Measurements from ENCODE around the gene HEXIM2. TPM values are rescaled to one million over a fixed set of nuclear protein-coding genes. Genes with fewer than 3 reads are reported as not detected.

HEXIM2 gene
- total RNA-seq, 1 experiment from 2014 or later = 19.9 TPM

DNA sequence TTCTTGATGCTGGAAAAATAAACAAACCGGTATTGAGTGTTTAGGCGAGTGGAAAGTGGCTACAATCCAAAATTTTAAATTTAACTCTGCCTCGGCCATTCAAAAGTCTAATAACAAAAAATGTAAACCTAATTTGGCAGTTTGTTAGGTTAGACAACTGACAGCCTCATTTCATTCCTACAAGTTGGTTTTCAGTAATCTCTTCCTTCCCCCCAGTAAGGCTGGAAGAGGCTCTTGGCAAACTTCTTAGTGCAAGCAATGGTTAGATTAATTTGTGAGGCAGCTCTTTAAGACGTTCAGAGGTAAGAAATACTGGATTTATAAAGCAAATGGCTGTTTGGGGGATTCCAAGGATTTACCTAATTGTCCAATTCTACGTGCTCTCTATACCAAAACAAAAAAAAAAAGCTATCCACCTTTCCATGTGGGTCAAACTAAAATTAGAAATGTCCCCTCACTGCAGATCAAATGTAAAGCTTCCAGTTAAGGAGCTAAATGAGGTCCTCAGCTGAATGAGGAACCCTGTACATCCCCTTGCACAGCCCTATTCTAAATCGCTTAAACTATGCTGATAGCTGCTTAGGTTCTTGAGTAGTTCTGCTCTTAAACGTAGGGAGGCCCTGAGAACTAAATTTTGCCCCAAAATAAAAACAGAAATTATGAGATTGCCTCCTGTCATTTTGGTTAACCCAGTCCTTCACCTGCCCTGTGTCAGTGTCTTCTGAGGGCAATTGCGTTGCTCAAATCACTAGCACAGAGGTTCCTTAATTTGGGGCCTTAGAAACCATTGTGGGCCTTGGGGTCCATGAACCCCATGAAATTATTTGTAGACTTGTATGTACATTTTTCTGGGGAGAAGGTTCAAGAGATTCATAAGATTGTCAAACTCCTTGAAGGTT is 10.5 kb upstream of the HEXIM2 start:
- Histone ChIP-seq H3F3A (ENCODE audit: low read length, unreplicated experiment) (peaks cover 8% of the 10 kb centered on the region), H3K27ac (ENCODE audit: low read length) (no peak overlapping the region), H3K36me3 (ENCODE audit: low read depth, low read length) (0 out of 2 replicates have a peak, but pooled peaks cover 4% of the 10 kb centered on the region), H2AFZ (ENCODE audit: low read length) (no peak overlapping the region), H3K79me2 (ENCODE audit: low read length) (peaks cover 58% of the 10 kb centered on the region), H3K4me3 (ENCODE audit: low read length) (peak overlapping the region; percentile 91), H3K27me3 (ENCODE audit: low read length) (no peaks in the 10 kb centered on the region), H3K4me1 (ENCODE audit: insufficient read depth, low read length) (peaks cover 27% of the 10 kb centered on the region), H3K9ac (ENCODE audit: low read length) (peak overlapping the region; percentile 76), H3K9me3 (ENCODE audit: low read length) (no peaks in the 10 kb centered on the region), H3K4me2 (ENCODE audit: low read length) (peak overlapping the region; percentile 92), H4K20me1 (ENCODE audit: low read length) (peaks cover 34% of the 10 kb centered on the region), H3K9me2 (replicated peaks; ENCODE audit: low read length) (no peaks in the 10 kb centered on the region)
- no peak for ATAC-seq
- intact Hi-C loops (cut with micrococcal nuclease) = no loop called here
- no peak for DNase-seq
- ChIA-PET POLR2A (ENCODE audit: unreplicated experiment) (interaction anchor here (0.5 to 4.2 kb wide), 10 partner anchors 7 to 273 kb away, joined by 4 to 77 read pairs (median 8); partner anchors contain the start of genes ACBD4 and HEXIM2), CTCF (interaction anchor here (0.5 to 5.3 kb wide), 9 partner anchors 9 to 63 kb away, joined by 3 to 153 read pairs (median 9); partner anchors contain the start of genes ACBD4, HEXIM2 and PLCD3)
- no peak for TF ChIP-seq CTCF (conservative IDR thresholded peaks at IDR 0.05; ENCODE audit: low read depth, low read length)
- no peak for TF ChIP-seq EZH2 (IDR thresholded peaks at IDR 0.05; ENCODE audit: low read length, unreplicated experiment)
- TF ChIP-seq EZH2phosphoT487 (IDR thresholded peaks at IDR 0.05; ENCODE audit: borderline replicate concordance, low read length) = no peak
- no TSS peak for BruUV-seq (replicated peaks)

- H3K9me2 ChIP-seq (replicated peaks; ENCODE audit: low read length) = no peaks in the 10 kb centered on the region
- H3K4me3 ChIP-seq (ENCODE audit: low read length) = no peak overlapping the region
- TF ChIP-seq EZH2 (IDR thresholded peaks at IDR 0.05; ENCODE audit: low read length, unreplicated experiment) (no peak), EZH2phosphoT487 (IDR thresholded peaks at IDR 0.05; ENCODE audit: borderline replicate concordance, low read length) (no peak), CTCF (conservative IDR thresholded peaks at IDR 0.05; ENCODE audit: low read depth, low read length) (no peak)
- intact Hi-C loops (cut with micrococcal nuclease) = no loop called here
- peak overlapping the region; percentile 14; the same call in 1 of the 2 replicates for H3K4me2 ChIP-seq (ENCODE audit: low read length)
- no TSS peak for BruUV-seq (replicated peaks)
- peaks cover 50% of the 10 kb centered on the region for H3K79me2 ChIP-seq (ENCODE audit: low read length)
- peaks cover 8% of the 10 kb centered on the region for H3F3A ChIP-seq (ENCODE audit: low read length, unreplicated experiment)
- 0 out of 2 replicates have a peak, but pooled peaks cover 4% of the 10 kb centered on the region for H3K36me3 ChIP-seq (ENCODE audit: low read depth, low read length)
- H3K9me3 ChIP-seq (ENCODE audit: low read length) = no peaks in the 10 kb centered on the region
- DNase-seq (no peak), ATAC-seq (no peak)
- H4K20me1 ChIP-seq (ENCODE audit: low read length) = peaks cover 19% of the 10 kb centered on the region
- CTCF ChIA-PET = interaction anchor here (0.5 to 2.1 kb wide), 5 partner anchors 11 to 136 kb away, joined by 3 to 18 read pairs (median 5); partner anchors contain the start of gene ACBD4
- no peak overlapping the region for H2AFZ ChIP-seq (ENCODE audit: low read length)
- peaks cover 43% of the 10 kb centered on the region for H3K4me1 ChIP-seq (ENCODE audit: insufficient read depth, low read length)
- H3K27me3 ChIP-seq (ENCODE audit: low read length) = no peaks in the 10 kb centered on the region
- POLR2A ChIA-PET (ENCODE audit: unreplicated experiment) = interaction anchor here (0.5 to 0.6 kb wide), 2 partner anchors 11 to 42 kb away, joined by 3 to 4 read pairs; no protein-coding TSS in a partner anchor
- H3K27ac ChIP-seq (ENCODE audit: low read length) = no peak overlapping the region
- no peak overlapping the region for H3K9ac ChIP-seq (ENCODE audit: low read length)
Observed at GRCh38 chr17:45155029-45155428, 6.6 kb upstream of the HEXIM2 start.

All from PC-3 (cell line).